NB4 (cell line): Measurements from ENCODE around the gene SEPTIN14.
"Not testable (repeated sequence)": the region's sequence is repeated elsewhere in the genome, so short reads cannot be mapped to it uniquely, and the experiment has no call there.

Source experiments
- POLR2A ChIP-seq: IDR thresholded peaks from 2 replicates; pipeline ENCODE4 v1.6.1; 2011; ENCODE audit warnings: mild to moderate bottlenecking; ENCODE audit not compliant: insufficient read length; ENCODE audit errors: extremely low read depth
- TF ChIP-seq, protein P1 (sequence below): IDR thresholded peaks from 2 replicates; pipeline ENCODE4 v1.6.1; 2011; ENCODE audit warnings: low read depth, low read length
- TF ChIP-seq, protein P2 (sequence below): IDR thresholded peaks from one replicate; pipeline ENCODE4 v1.5.1; 2012; ENCODE audit warnings: low read depth, low read length

DNA sequence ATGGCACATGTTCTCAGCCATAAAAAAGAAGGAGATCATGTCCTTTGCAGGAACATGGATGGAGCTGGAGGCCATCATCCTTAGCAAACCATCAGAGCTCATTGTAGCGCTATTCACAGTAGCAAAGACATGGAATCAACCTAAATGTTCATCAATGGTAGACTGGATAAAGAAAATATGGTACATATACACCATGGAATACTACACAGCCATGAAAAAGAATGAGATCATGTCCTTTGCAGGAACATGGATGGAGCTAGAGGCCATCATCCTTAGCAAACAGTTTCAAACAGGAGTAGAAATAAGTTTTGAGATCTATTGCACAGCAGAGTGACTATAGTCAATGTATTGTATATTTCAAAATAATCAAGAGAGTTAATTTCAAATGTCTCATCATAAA lies 17.4 kb downstream of the SEPTIN14 start:
- TF ChIP-seq, protein P1, sequence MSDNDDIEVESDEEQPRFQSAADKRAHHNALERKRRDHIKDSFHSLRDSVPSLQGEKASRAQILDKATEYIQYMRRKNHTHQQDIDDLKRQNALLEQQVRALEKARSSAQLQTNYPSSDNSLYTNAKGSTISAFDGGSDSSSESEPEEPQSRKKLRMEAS = not testable (repeated sequence)
- not testable (repeated sequence) for TF ChIP-seq POLR2A
- TF ChIP-seq, protein P2, sequence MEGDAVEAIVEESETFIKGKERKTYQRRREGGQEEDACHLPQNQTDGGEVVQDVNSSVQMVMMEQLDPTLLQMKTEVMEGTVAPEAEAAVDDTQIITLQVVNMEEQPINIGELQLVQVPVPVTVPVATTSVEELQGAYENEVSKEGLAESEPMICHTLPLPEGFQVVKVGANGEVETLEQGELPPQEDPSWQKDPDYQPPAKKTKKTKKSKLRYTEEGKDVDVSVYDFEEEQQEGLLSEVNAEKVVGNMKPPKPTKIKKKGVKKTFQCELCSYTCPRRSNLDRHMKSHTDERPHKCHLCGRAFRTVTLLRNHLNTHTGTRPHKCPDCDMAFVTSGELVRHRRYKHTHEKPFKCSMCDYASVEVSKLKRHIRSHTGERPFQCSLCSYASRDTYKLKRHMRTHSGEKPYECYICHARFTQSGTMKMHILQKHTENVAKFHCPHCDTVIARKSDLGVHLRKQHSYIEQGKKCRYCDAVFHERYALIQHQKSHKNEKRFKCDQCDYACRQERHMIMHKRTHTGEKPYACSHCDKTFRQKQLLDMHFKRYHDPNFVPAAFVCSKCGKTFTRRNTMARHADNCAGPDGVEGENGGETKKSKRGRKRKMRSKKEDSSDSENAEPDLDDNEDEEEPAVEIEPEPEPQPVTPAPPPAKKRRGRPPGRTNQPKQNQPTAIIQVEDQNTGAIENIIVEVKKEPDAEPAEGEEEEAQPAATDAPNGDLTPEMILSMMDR = not testable (repeated sequence)
